ENCODE data around the gene PCDHGA3. TPM values are rescaled to one million over a fixed set of nuclear protein-coding genes. Genes with fewer than 3 reads are reported as not detected.
"Not testable (repeated sequence)": the region's sequence is repeated elsewhere in the genome, so short reads cannot be mapped to it uniquely, and the experiment has no call there.

Gene PCDHGA3
- polyA plus RNA-seq, 4 donors: 1.6 to 4.1 (median 3.0) TPM

- not testable (repeated sequence) for DNase-seq (ENCODE audit: low read depth in 4 of 4, low spot score in 2 of 4)
These were observed 32.0 kb downstream of the PCDHGA3 start for GRCh38 chr5:141375444-141376155.

- DNase-seq (ENCODE audit: low read depth in 4 of 4, low spot score in 2 of 4): no peak
These were observed 39.1 kb downstream of the PCDHGA3 start, which contains the start of gene PCDHGA7 for GRCh38 chr5:141382469-141383294. Gene PCDHGA7, plus strand, starts transcription at chr5:141382742. Its CDS starts 158 bp downstream, at chr5:141382900.

- DNase-seq (ENCODE audit: low read depth in 4 of 4, low spot score in 2 of 4): no peak
These were observed 39.7 kb downstream of the PCDHGA3 start for GRCh38 chr5:141383345-141383744.

GRCh38 chr5:141384471-141385267 is 41.0 kb downstream of the PCDHGA3 start:
- DNase-seq (ENCODE audit: low read depth in 4 of 4, low spot score in 2 of 4): no peak

- not testable (repeated sequence) for DNase-seq (ENCODE audit: low read depth in 4 of 4, low spot score in 2 of 4)
These were observed 44.1 kb downstream of the PCDHGA3 start, which contains the start of gene PCDHGB4 for GRCh38 chr5:141387557-141388311. Gene PCDHGB4, plus strand, starts transcription at chr5:141387698. Its CDS starts 187 bp downstream, at chr5:141387885.

- no peak for DNase-seq (ENCODE audit: low read depth in 4 of 4, low spot score in 2 of 4)
These were observed 45.0 kb downstream of the PCDHGA3 start for GRCh38 chr5:141388661-141389060.

- DNase-seq (ENCODE audit: low read depth in 4 of 4, low spot score in 2 of 4): no peak
These were observed 45.8 kb downstream of the PCDHGA3 start for GRCh38 chr5:141389153-141390042.

- no peak for DNase-seq (ENCODE audit: low read depth in 4 of 4, low spot score in 2 of 4)
These were observed 49.0 kb downstream of the PCDHGA3 start, which contains the start of gene PCDHGA8 for GRCh38 chr5:141392429-141393198. Gene PCDHGA8, plus strand, starts transcription at chr5:141392633. Its CDS starts 181 bp downstream, at chr5:141392814.

- no peak for DNase-seq (ENCODE audit: low read depth in 4 of 4, low spot score in 2 of 4)
These were observed 49.6 kb downstream of the PCDHGA3 start for GRCh38 chr5:141393267-141393666.

- DNase-seq (ENCODE audit: low read depth in 4 of 4, low spot score in 2 of 4): not testable (repeated sequence)
These were observed 51.0 kb downstream of the PCDHGA3 start for GRCh38 chr5:141394401-141395187.

Other genes with a start within 250 kb of the PCDHGA3 start
- 1 to 10 TPM; 3.9 to 8.5 (median 6.3) TPM for gene PCDHB2, start 249.2 kb upstream of the PCDHGA3 start, polyA plus RNA-seq (ENCODE audit: insufficient read length in 4 of 4)
- 1 to 10 TPM; 3.0 to 4.7 (median 3.5) TPM for gene PCDHB3, start 243.4 kb upstream of the PCDHGA3 start, polyA plus RNA-seq (ENCODE audit: insufficient read length in 4 of 4)
- 1 to 10 TPM; 1.3 to 2.0 (median 2.0) TPM for gene PCDHB4, start 222.0 kb upstream of the PCDHGA3 start, polyA plus RNA-seq (ENCODE audit: insufficient read length in 4 of 4)
- gene PCDHB5, start 208.6 kb upstream of the PCDHGA3 start, polyA plus RNA-seq (ENCODE audit: insufficient read length in 4 of 4): 10 to 100 TPM in 1 of 4 donors, 1 to 10 TPM in 3; 5.2 to 10.2 (median 7.8) TPM
- 1 to 10 TPM; 2.6 to 4.1 (median 3.2) TPM for gene PCDHB6, start 193.8 kb upstream of the PCDHGA3 start, polyA plus RNA-seq (ENCODE audit: insufficient read length in 4 of 4)
- 1 to 10 TPM; 4.5 to 7.1 (median 5.0) TPM for gene PCDHB7, start 171.2 kb upstream of the PCDHGA3 start, polyA plus RNA-seq (ENCODE audit: insufficient read length in 4 of 4)
- gene PCDHB8, start 166.0 kb upstream of the PCDHGA3 start, polyA plus RNA-seq (ENCODE audit: insufficient read length in 4 of 4): 1 to 10 TPM; 1.5 to 4.5 (median 2.8) TPM
- gene PCDHB16, start 161.4 kb upstream of the PCDHGA3 start, polyA plus RNA-seq (ENCODE audit: insufficient read length in 4 of 4): 1 to 10 TPM; 4.4 to 8.8 (median 7.3) TPM
- 1 to 10 TPM; 3.5 to 4.4 (median 4.1) TPM for gene PCDHB9, start 156.7 kb upstream of the PCDHGA3 start, polyA plus RNA-seq (ENCODE audit: insufficient read length in 4 of 4)
- 1 to 10 TPM; 5.5 to 9.8 (median 6.6) TPM for gene PCDHB10, start 151.5 kb upstream of the PCDHGA3 start, polyA plus RNA-seq (ENCODE audit: insufficient read length in 4 of 4)
- 1 to 10 TPM; 4.9 to 6.0 (median 5.6) TPM for gene PCDHB11, start 144.2 kb upstream of the PCDHGA3 start, polyA plus RNA-seq (ENCODE audit: insufficient read length in 4 of 4)
- gene PCDHB12, start 135.1 kb upstream of the PCDHGA3 start, polyA plus RNA-seq (ENCODE audit: insufficient read length in 4 of 4): 1 to 10 TPM; 4.7 to 6.3 (median 5.5) TPM
- 1 to 10 TPM; 5.0 to 7.6 (median 5.4) TPM for gene PCDHB13, start 129.9 kb upstream of the PCDHGA3 start, polyA plus RNA-seq (ENCODE audit: insufficient read length in 4 of 4)
- 10 to 100 TPM in 2 of 4 donors, 1 to 10 TPM in 2; 8.8 to 10.2 (median 9.8) TPM for gene PCDHB14, start 120.5 kb upstream of the PCDHGA3 start, polyA plus RNA-seq (ENCODE audit: insufficient read length in 4 of 4)
- gene PCDHB15, start 98.4 kb upstream of the PCDHGA3 start, polyA plus RNA-seq (ENCODE audit: insufficient read length in 4 of 4): 10 to 100 TPM; 11.1 to 16.0 (median 15.0) TPM
- under 1 TPM in 1 of 4 donors, not detected in 3; 0.14 TPM for gene SLC25A2, start 39.8 kb upstream of the PCDHGA3 start, polyA plus RNA-seq (ENCODE audit: insufficient read length in 4 of 4)
- 100 to 1,000 TPM; 135 to 190 (median 151) TPM for gene TAF7, start 23.0 kb upstream of the PCDHGA3 start, polyA plus RNA-seq (ENCODE audit: insufficient read length in 4 of 4)
- gene PCDHGA1, start 13.3 kb upstream of the PCDHGA3 start, polyA plus RNA-seq (ENCODE audit: insufficient read length in 4 of 4): 1 to 10 TPM in 3 of 4 donors, under 1 TPM in 1; 0.93 to 1.0 (median 1.0) TPM
- gene PCDHGA2, start 5.1 kb upstream of the PCDHGA3 start, polyA plus RNA-seq (ENCODE audit: insufficient read length in 4 of 4): 1 to 10 TPM; 4.8 to 8.4 (median 7.6) TPM
- gene PCDHGB1, start 6.3 kb downstream of the PCDHGA3 start, polyA plus RNA-seq (ENCODE audit: insufficient read length in 4 of 4): 1 to 10 TPM; 1.6 to 2.2 (median 1.8) TPM
- gene PCDHGA4, start 11.2 kb downstream of the PCDHGA3 start, polyA plus RNA-seq (ENCODE audit: insufficient read length in 4 of 4): 1 to 10 TPM; 2.1 to 3.0 (median 2.5) TPM
- gene PCDHGB2, start 16.2 kb downstream of the PCDHGA3 start, polyA plus RNA-seq (ENCODE audit: insufficient read length in 4 of 4): 1 to 10 TPM; 3.2 to 4.9 (median 3.8) TPM
- gene PCDHGA5, start 20.3 kb downstream of the PCDHGA3 start, polyA plus RNA-seq (ENCODE audit: insufficient read length in 4 of 4): 1 to 10 TPM; 2.5 to 3.0 (median 2.8) TPM
- 1 to 10 TPM; 1.9 to 2.9 (median 2.2) TPM for gene PCDHGB3, start 26.4 kb downstream of the PCDHGA3 start, polyA plus RNA-seq (ENCODE audit: insufficient read length in 4 of 4)
- 1 to 10 TPM; 5.7 to 8.9 (median 7.1) TPM for gene PCDHGA6, start 30.1 kb downstream of the PCDHGA3 start, polyA plus RNA-seq (ENCODE audit: insufficient read length in 4 of 4)
- 1 to 10 TPM; 2.0 to 2.6 (median 2.3) TPM for gene PCDHGA7, start 38.9 kb downstream of the PCDHGA3 start, polyA plus RNA-seq (ENCODE audit: insufficient read length in 4 of 4)
- gene PCDHGB4, start 43.9 kb downstream of the PCDHGA3 start, polyA plus RNA-seq (ENCODE audit: insufficient read length in 4 of 4): 1 to 10 TPM; 4.4 to 6.1 (median 5.8) TPM
- under 1 TPM; 0.46 to 0.55 (median 0.51) TPM for gene PCDHGA8, start 48.8 kb downstream of the PCDHGA3 start, polyA plus RNA-seq (ENCODE audit: insufficient read length in 4 of 4)
- 10 to 100 TPM in 2 of 4 donors, 1 to 10 TPM in 2; 8.8 to 10.6 (median 10.0) TPM for gene PCDHGB5, start 54.1 kb downstream of the PCDHGA3 start, polyA plus RNA-seq (ENCODE audit: insufficient read length in 4 of 4)
- gene PCDHGA9, start 58.9 kb downstream of the PCDHGA3 start, polyA plus RNA-seq (ENCODE audit: insufficient read length in 4 of 4): 1 to 10 TPM; 5.0 to 6.4 (median 5.3) TPM
- gene PCDHGB6, start 64.2 kb downstream of the PCDHGA3 start, polyA plus RNA-seq (ENCODE audit: insufficient read length in 4 of 4): 1 to 10 TPM; 6.3 to 7.9 (median 7.4) TPM
- 1 to 10 TPM; 3.1 to 3.8 (median 3.6) TPM for gene PCDHGA10, start 69.2 kb downstream of the PCDHGA3 start, polyA plus RNA-seq (ENCODE audit: insufficient read length in 4 of 4)
- 10 to 100 TPM; 14.0 to 17.5 (median 14.3) TPM for gene PCDHGB7, start 73.8 kb downstream of the PCDHGA3 start, polyA plus RNA-seq (ENCODE audit: insufficient read length in 4 of 4)
- gene PCDHGA11, start 77.2 kb downstream of the PCDHGA3 start, polyA plus RNA-seq (ENCODE audit: insufficient read length in 4 of 4): 1 to 10 TPM; 4.6 to 5.6 (median 5.1) TPM
- 1 to 10 TPM; 1.1 to 2.4 (median 1.5) TPM for gene PCDHGA12, start 86.7 kb downstream of the PCDHGA3 start, polyA plus RNA-seq (ENCODE audit: insufficient read length in 4 of 4)
- 100 to 1,000 TPM in 3 of 4 donors, 10 to 100 TPM in 1; 88.8 to 152 (median 118) TPM for gene PCDHGC3, start 132.1 kb downstream of the PCDHGA3 start, polyA plus RNA-seq (ENCODE audit: insufficient read length in 4 of 4)
- 1 to 10 TPM; 2.8 to 4.1 (median 3.0) TPM for gene PCDHGC4, start 141.2 kb downstream of the PCDHGA3 start, polyA plus RNA-seq (ENCODE audit: insufficient read length in 4 of 4)
- gene PCDHGC5, start 145.3 kb downstream of the PCDHGA3 start, polyA plus RNA-seq (ENCODE audit: insufficient read length in 4 of 4): 1 to 10 TPM in 1 of 4 donors, under 1 TPM in 3; 0.22 to 1.1 (median 0.55) TPM